SK-N-SH (cell line): ENCODE measurements around the gene RRP1B. TPM values are rescaled to one million over a fixed set of nuclear protein-coding genes. Genes with fewer than 3 reads are reported as not detected.

ENCODE experiments used
- CTCF ChIA-PET: fragments of 300-600, 350-600 bp; formaldehyde crosslinking; extraction: SDS; loops from one replicate; lab custom pipeline; 2021; lab: Yijun Ruan, JAX
- POLR2A ChIA-PET: fragments of 350-600 bp; sonication (Branson Sonifier 250); formaldehyde crosslinking; extraction: SDS; loops from one replicate; lab custom pipeline; 2020; ENCODE audit warnings: antibody characterized with exemption, inconsistent platforms; lab: Yijun Ruan, JAX
- DNase-seq: peaks from one replicate; pipeline ENCODE4 v3.0.0; 2012
- H2AFZ ChIP-seq: fragments of 200-600 bp; sonication (generic); 2 replicates; pipeline ENCODE4 v1.8.1; 2016; ENCODE audit warnings: antibody characterized with exemption, mild to moderate bottlenecking, low read depth
- H3F3A ChIP-seq: fragments of 200-600 bp; sonication (generic); replicated peaks from 2 replicates; pipeline ENCODE3; 2016; ENCODE audit warnings: antibody characterized with exemption, mild to moderate bottlenecking; ENCODE audit not compliant: insufficient read depth
- H3K27ac ChIP-seq, 2 experiments: fragments of 200-500 bp in 1 of 2; fragments of 200-600 bp in 1 of 2; sonication (Bioruptor generic) in 1 of 2; sonication (generic), shearing (Covaris generic) in 1 of 2; 2 replicates each; pipeline versions ENCODE4 v1.5.1 to v1.6.1; 2014 to 2016; ENCODE audit warnings: low read depth in 2 of 2, inconsistent platforms in 1 of 2, low read length in 1 of 2, mild to moderate bottlenecking in 1 of 2, mixed read lengths in 1 of 2
- H3K27me3 ChIP-seq: fragments of 200-600 bp; sonication (generic), shearing (Covaris generic); 2 replicates; pipeline ENCODE4 v1.6.1; 2016; ENCODE audit warnings: mixed run types; ENCODE audit not compliant: insufficient read depth
- H3K36me3 ChIP-seq, 2 experiments: fragments of 200-500 bp in 1 of 2; fragments of 200-600 bp in 1 of 2; sonication (Bioruptor generic) in 1 of 2; sonication (generic) in 1 of 2; replicated peaks in 1 of 2; 2 replicates each; pipeline versions ENCODE3 to v1.5.1; 2014 to 2016; ENCODE audit warnings: low read length in 1 of 2, mild to moderate bottlenecking in 1 of 2; ENCODE audit not compliant: insufficient read depth in 2 of 2, control insufficient read depth in 1 of 2
- H3K4me1 ChIP-seq, 2 experiments: fragments of 200-500 bp in 1 of 2; fragments of 200-600 bp in 1 of 2; sonication (Bioruptor generic) in 1 of 2; sonication (generic), shearing (Covaris generic) in 1 of 2; 2 replicates each; pipeline versions ENCODE4 v1.5.1 to v1.6.1; 2014 to 2016; ENCODE audit warnings: low read depth in 1 of 2, low read length in 1 of 2, mixed run types in 1 of 2; ENCODE audit not compliant: insufficient read depth in 2 of 2, control insufficient read depth in 1 of 2
- H3K4me2 ChIP-seq: fragments of 200-600 bp; sonication (generic), shearing (Covaris generic); 2 replicates; pipeline ENCODE4 v1.6.1; 2017; ENCODE audit warnings: mixed run types
- H3K4me3 ChIP-seq, 2 experiments: fragments of 200-500 bp in 1 of 2; fragments of 200-600 bp in 1 of 2; sonication (Bioruptor generic) in 1 of 2; sonication (generic), shearing (Covaris generic) in 1 of 2; 2 replicates each; pipeline versions ENCODE4 v1.5.1 to v1.8.1; 2014 to 2016; ENCODE audit warnings: low read depth in 2 of 2, inconsistent platforms in 1 of 2, low read length in 1 of 2, mild to moderate bottlenecking in 1 of 2, mixed read lengths in 1 of 2, moderate library complexity in 1 of 2
- H3K79me2 ChIP-seq: fragments of 200-600 bp; sonication (generic); 2 replicates; pipeline ENCODE4 v1.8.1; 2017; ENCODE audit warnings: mild to moderate bottlenecking; ENCODE audit not compliant: insufficient read depth
- H3K9ac ChIP-seq: fragments of 200-600 bp; sonication (generic); 2 replicates; pipeline ENCODE4 v1.6.1; 2017; ENCODE audit warnings: mixed run types
- H3K9me2 ChIP-seq: fragments of 200-600 bp; sonication (generic); 2 replicates; pipeline ENCODE4 v1.6.1; 2017; ENCODE audit warnings: mixed run types
- H3K9me3 ChIP-seq: fragments of 200-600 bp; sonication (generic); 2 replicates; pipeline ENCODE4 v1.6.1; 2017; ENCODE audit warnings: mixed run types, mild to moderate bottlenecking, moderate library complexity
- H4K20me1 ChIP-seq: fragments of 200-600 bp; sonication (generic); 2 replicates; pipeline ENCODE4 v1.6.1; 2017; ENCODE audit warnings: mild to moderate bottlenecking, mixed run types; ENCODE audit not compliant: insufficient read depth
- CHD2 ChIP-seq: fragments of 150-350 bp; IDR thresholded peaks from 2 replicates; pipeline ENCODE4 v1.6.1; 2018; ENCODE audit warnings: low read length; ENCODE audit not compliant: partially characterized antibody
- EP300 ChIP-seq, 2 experiments: IDR thresholded peaks; 2 replicates each; pipeline versions ENCODE4 v1.4.0 to v1.6.1; 2012; ENCODE audit warnings: borderline replicate concordance in 1 of 2, low read depth in 1 of 2, low read length in 1 of 2
- FOSL2 ChIP-seq: IDR thresholded peaks from 2 replicates; pipeline ENCODE4 v1.4.0; 2012; ENCODE audit warnings: low read depth, mild to moderate bottlenecking, moderate library complexity, borderline replicate concordance
- GABPA ChIP-seq: IDR thresholded peaks from 2 replicates; pipeline ENCODE4 v1.4.0; 2012; ENCODE audit warnings: low read depth, mild to moderate bottlenecking
- JUND ChIP-seq: IDR thresholded peaks from 2 replicates; pipeline ENCODE4 v1.4.0; 2012
- MEF2A ChIP-seq: IDR thresholded peaks from 2 replicates; pipeline ENCODE4 v1.4.0; 2012; ENCODE audit warnings: low read depth, borderline replicate concordance
- MXI1 ChIP-seq: IDR thresholded peaks from 2 replicates; pipeline ENCODE4 v1.6.1; 2012; ENCODE audit warnings: mild to moderate bottlenecking, low read depth, low read length, improper control_type of control experiment
- RFX5 ChIP-seq: IDR thresholded peaks from 2 replicates; pipeline ENCODE4 v1.6.1; 2012; ENCODE audit warnings: mild to moderate bottlenecking, improper control_type of control experiment, low read length
- RXRA ChIP-seq: IDR thresholded peaks from 2 replicates; pipeline ENCODE4 v1.4.0; 2012; ENCODE audit warnings: low read depth, mild to moderate bottlenecking, borderline replicate concordance
- SMC3 ChIP-seq: IDR thresholded peaks from 2 replicates; pipeline ENCODE4 v1.6.1; 2012; ENCODE audit warnings: low read depth, low read length, improper control_type of control experiment
- TAF1 ChIP-seq: IDR thresholded peaks from 2 replicates; pipeline ENCODE4 v1.6.1; 2012; ENCODE audit warnings: low read depth, mild to moderate bottlenecking, low read length, moderate library complexity, borderline replicate concordance
- TEAD4 ChIP-seq: IDR thresholded peaks from 2 replicates; pipeline ENCODE4 v1.4.0; 2012; ENCODE audit warnings: mild to moderate bottlenecking, borderline replicate concordance; ENCODE audit not compliant: insufficient read depth
- WGBS: methylation state at CpG from one replicate; pipeline ENCODE4 v1.1.6; 2017; ENCODE audit warnings: low lambda C conversion rate; 5-methylcytosine and 5-hydroxymethylcytosine counted together
- polyA plus RNA-seq, 3 experiments: library from polyadenylated mRNA; depleted of rRNA; stranded (reverse); fragments of >200 nt; gene quantifications; 2 replicates each; pipeline ENCODE4 v1.2.3, GENCODE V29; 2012
- TF ChIP-seq, protein P1 (sequence below): IDR thresholded peaks from 2 replicates; pipeline ENCODE4 v1.4.0; 2012; ENCODE audit warnings: low read depth, borderline replicate concordance
- TF ChIP-seq, protein P2 (sequence below): IDR thresholded peaks from 2 replicates; pipeline ENCODE4 v1.4.0; 2012; ENCODE audit warnings: low read depth
- TF ChIP-seq, protein P3 (sequence below): IDR thresholded peaks from 2 replicates; pipeline ENCODE4 v1.6.1; 2012; ENCODE audit warnings: mild to moderate bottlenecking, low read depth, low read length, moderate library complexity

The RRP1B gene
- polyA plus RNA-seq, 1 of the 3 experiments (the other 2 are of a cell fraction), result 10.4 TPM

DNA sequence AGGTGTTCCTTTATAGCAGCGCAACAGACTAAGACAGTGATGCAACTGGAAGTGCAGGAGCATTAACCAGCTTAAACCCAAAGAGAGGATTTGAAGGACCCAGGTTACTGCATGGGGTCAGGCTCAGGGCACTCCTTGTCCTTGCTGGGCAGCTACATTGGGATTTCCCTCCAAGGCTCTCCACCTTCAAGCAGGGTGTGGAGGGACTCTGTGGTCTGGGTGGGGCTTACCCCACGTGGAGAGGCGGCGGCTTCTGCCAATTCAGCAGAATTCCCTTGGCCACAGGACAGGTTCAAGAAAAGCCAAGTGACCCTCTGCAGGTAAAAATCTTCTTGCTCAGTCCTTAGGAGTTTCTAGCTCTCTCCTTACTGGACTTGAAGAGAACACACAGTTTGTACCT is 6.5 kb downstream of the RRP1B start:
- H3K9me2 ChIP-seq, result no peaks in the 10 kb centered on the region
- H3K9me3 ChIP-seq, result no peaks in the 10 kb centered on the region
- H2AFZ ChIP-seq, result no peak overlapping the region
- no peak for TF ChIP-seq FOSL2
- no peak for TF ChIP-seq RXRA
- TF ChIP-seq JUND, result no peak
- TF ChIP-seq, protein P1, sequence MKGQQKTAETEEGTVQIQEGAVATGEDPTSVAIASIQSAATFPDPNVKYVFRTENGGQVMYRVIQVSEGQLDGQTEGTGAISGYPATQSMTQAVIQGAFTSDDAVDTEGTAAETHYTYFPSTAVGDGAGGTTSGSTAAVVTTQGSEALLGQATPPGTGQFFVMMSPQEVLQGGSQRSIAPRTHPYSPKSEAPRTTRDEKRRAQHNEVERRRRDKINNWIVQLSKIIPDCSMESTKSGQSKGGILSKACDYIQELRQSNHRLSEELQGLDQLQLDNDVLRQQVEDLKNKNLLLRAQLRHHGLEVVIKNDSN, result no peak
- no peak for TF ChIP-seq MXI1
- no peak for TF ChIP-seq TAF1
- TF ChIP-seq, protein P2, sequence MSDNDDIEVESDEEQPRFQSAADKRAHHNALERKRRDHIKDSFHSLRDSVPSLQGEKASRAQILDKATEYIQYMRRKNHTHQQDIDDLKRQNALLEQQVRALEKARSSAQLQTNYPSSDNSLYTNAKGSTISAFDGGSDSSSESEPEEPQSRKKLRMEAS, result no peak
- no peak for TF ChIP-seq MEF2A
- no peak for TF ChIP-seq EP300 (IDR thresholded peaks at IDR 0.05; ENCODE audit: borderline replicate concordance in 1 of 2, low read depth in 1 of 2, low read length in 1 of 2)
- no peak for TF ChIP-seq CHD2
- TF ChIP-seq, protein P3, sequence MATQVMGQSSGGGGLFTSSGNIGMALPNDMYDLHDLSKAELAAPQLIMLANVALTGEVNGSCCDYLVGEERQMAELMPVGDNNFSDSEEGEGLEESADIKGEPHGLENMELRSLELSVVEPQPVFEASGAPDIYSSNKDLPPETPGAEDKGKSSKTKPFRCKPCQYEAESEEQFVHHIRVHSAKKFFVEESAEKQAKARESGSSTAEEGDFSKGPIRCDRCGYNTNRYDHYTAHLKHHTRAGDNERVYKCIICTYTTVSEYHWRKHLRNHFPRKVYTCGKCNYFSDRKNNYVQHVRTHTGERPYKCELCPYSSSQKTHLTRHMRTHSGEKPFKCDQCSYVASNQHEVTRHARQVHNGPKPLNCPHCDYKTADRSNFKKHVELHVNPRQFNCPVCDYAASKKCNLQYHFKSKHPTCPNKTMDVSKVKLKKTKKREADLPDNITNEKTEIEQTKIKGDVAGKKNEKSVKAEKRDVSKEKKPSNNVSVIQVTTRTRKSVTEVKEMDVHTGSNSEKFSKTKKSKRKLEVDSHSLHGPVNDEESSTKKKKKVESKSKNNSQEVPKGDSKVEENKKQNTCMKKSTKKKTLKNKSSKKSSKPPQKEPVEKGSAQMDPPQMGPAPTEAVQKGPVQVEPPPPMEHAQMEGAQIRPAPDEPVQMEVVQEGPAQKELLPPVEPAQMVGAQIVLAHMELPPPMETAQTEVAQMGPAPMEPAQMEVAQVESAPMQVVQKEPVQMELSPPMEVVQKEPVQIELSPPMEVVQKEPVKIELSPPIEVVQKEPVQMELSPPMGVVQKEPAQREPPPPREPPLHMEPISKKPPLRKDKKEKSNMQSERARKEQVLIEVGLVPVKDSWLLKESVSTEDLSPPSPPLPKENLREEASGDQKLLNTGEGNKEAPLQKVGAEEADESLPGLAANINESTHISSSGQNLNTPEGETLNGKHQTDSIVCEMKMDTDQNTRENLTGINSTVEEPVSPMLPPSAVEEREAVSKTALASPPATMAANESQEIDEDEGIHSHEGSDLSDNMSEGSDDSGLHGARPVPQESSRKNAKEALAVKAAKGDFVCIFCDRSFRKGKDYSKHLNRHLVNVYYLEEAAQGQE, result no peak
- no peak for TF ChIP-seq RFX5
- no peak for TF ChIP-seq GABPA
- no peak for TF ChIP-seq SMC3
- no peak for TF ChIP-seq TEAD4
- 100% methylated on average over 4 of the region's 4 CpGs for WGBS
- DNase-seq, result no peak
- ChIA-PET CTCF (no interaction called here), POLR2A (no interaction called here)
- no peak overlapping the region for H3K4me2 ChIP-seq
- H3K79me2 ChIP-seq, result peaks cover 84% of the 10 kb centered on the region
- H3K9ac ChIP-seq, result no peak overlapping the region
- peaks cover 17 to 39% of the 10 kb centered on the region in 2 experiments for H3K36me3 ChIP-seq
- no peaks in the 10 kb centered on the region for H3F3A ChIP-seq
- peaks cover 4 to 5% of the 10 kb centered on the region in 2 experiments; a peak in 3 of 4 replicates for H3K4me1 ChIP-seq
- H3K4me3 ChIP-seq, result no peak overlapping the region
- no peaks in the 10 kb centered on the region; the same call in 1 of the 2 replicates for H4K20me1 ChIP-seq
- no peaks in the 10 kb centered on the region for H3K27me3 ChIP-seq
- no peak overlapping the region for H3K27ac ChIP-seq
